ENCODE results near the gene EIF4E1B.
A peak's percentile ranks its signal among the peaks of the same experiment; 100 is the strongest.

Gene EIF4E1B

GRCh38 chr5:176651472-176651980 is 21.1 kb downstream of the EIF4E1B start:
- Histone ChIP-seq H3K27me3 (ENCODE audit: low read depth) (no peaks in the 10 kb centered on the region), H3K4me3 (no peak overlapping the region), H3K9me3 (no peaks in the 10 kb centered on the region), H3K36me3 (replicated peaks) (no peaks in the 10 kb centered on the region), H3K4me1 (peaks cover 6% of the 10 kb centered on the region)
- in situ Hi-C loops (cut with MboI; ENCODE audit: low sequenced_read_pairs): no loop called here
- no peak for DNase-seq (ENCODE audit: low spot score in 2 of 2)

DNA sequence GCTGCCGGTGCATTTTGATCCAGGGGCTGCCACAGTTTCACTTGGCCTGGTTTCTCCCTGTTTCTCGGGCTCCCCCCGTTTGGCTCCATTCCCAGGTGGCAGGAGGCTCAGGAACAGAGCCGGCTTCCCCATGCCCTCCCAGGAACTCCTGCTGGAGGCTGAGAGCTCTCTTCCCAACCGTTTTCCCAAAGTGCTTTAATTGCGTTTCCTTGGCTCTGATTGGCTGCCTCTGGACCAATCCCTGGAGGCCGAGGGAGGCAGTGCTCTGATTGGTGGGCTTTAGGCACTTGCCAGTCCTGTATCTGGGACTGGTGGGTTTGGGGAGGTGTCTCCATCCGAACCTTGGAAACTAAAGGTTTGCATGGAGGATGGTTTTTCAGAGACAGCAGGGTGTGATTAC is 21.7 kb downstream of the EIF4E1B start:
- in situ Hi-C loops (cut with MboI; ENCODE audit: low sequenced_read_pairs): no loop called here
- H3K27me3 ChIP-seq (ENCODE audit: low read depth): no peaks in the 10 kb centered on the region
- H3K4me1 ChIP-seq: peaks cover 3% of the 10 kb centered on the region
- H3K9me3 ChIP-seq: no peaks in the 10 kb centered on the region
- H3K36me3 ChIP-seq (replicated peaks): no peaks in the 10 kb centered on the region
- no peak overlapping the region for H3K4me3 ChIP-seq
- peak in 1 of 2 experiments; percentile 48 for DNase-seq (ENCODE audit: low spot score in 2 of 2)

DNA sequence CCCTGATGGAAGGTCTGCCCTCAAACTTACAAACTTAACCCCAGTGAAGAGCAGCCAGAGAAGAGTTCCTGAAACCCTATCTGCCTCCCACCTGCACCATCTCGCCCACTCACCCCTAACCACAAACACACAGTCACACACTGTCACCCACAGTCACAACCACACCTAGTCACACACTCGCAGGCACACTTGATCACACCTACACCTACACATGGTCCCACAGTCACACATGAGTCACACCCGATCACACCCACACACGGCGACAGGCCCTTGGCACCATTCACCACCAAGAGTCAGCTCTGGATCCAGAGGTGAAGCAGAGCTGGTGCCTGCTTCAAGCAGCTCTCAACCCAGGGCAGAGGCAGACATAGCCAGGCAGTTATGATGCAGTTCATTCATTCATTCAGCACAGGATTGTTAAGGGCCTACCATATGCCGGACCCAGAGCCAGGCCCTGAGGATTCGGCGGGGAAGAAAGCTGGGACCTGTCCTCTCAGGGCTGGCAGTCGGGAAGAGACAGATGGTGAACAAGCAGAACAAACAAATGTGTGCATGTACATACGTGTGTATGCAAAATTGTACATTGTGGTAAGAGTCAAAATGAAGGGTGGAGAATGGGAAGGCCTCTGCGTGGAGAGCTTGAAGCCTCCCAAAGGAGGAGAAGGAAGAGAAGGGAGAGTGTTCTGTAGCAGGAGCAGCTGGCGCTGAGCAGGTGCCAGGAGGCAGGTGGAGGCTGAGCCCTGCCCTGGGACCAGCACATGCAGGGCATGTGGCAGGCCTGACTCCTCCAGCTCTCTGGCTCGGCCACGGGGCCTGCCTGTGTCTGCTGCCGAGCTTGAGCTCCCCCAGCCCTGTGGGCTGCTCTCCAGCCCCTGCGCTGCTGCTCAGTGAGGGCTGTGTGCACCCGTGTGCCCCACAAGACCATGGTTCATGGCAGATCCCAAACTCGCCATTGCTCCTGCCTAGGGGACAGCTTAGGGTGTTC is 23.2 kb downstream of the EIF4E1B start:
- Histone ChIP-seq H3K4me3 (no peak overlapping the region), H3K9me3 (no peaks in the 10 kb centered on the region), H3K4me1 (no peaks in the 10 kb centered on the region; the same call in 1 of the 2 replicates), H3K36me3 (replicated peaks) (no peaks in the 10 kb centered on the region), H3K27me3 (ENCODE audit: low read depth) (no peaks in the 10 kb centered on the region)
- in situ Hi-C loops (cut with MboI; ENCODE audit: low sequenced_read_pairs): no loop called here
- DNase-seq (ENCODE audit: low spot score in 2 of 2): no peak

DNA sequence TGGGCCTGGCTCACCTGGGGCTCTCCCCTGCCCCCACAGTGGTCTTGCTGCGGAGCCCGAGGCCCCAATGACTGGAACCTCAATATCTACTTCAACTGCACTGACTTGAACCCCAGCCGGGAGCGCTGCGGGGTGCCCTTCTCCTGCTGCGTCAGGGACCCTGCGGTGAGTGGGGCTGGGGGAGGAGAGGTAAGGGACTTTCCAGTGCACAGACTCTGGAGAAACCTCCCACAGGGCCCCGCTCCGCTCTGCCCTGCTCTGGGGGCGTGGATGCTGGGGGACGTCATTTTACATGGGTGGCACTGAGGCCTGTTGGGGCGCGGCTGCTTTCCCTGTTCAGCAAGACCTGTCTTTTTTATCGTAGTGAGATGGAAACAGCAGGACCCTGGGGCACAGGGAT is 24.4 kb downstream of the EIF4E1B start:
- Histone ChIP-seq H3K36me3 (replicated peaks) (no peaks in the 10 kb centered on the region), H3K9me3 (no peaks in the 10 kb centered on the region), H3K4me3 (no peak overlapping the region), H3K4me1 (no peaks in the 10 kb centered on the region), H3K27me3 (ENCODE audit: low read depth) (no peaks in the 10 kb centered on the region)
- DNase-seq (ENCODE audit: low spot score in 2 of 2): no peak
- in situ Hi-C loops (cut with MboI; ENCODE audit: low sequenced_read_pairs): no loop called here

- DNase-seq (ENCODE audit: low spot score in 2 of 2): no peak
- in situ Hi-C loops (cut with MboI; ENCODE audit: low sequenced_read_pairs): no loop called here
- Histone ChIP-seq H3K27me3 (ENCODE audit: low read depth) (no peaks in the 10 kb centered on the region), H3K4me1 (no peaks in the 10 kb centered on the region), H3K36me3 (replicated peaks) (no peaks in the 10 kb centered on the region), H3K4me3 (no peak overlapping the region), H3K9me3 (no peaks in the 10 kb centered on the region)
Measured at GRCh38 chr5:176656467-176656990, 26.1 kb downstream of the EIF4E1B start.

- Histone ChIP-seq H3K4me1 (no peaks in the 10 kb centered on the region), H3K9me3 (no peaks in the 10 kb centered on the region), H3K4me3 (no peak overlapping the region), H3K36me3 (replicated peaks) (no peaks in the 10 kb centered on the region), H3K27me3 (ENCODE audit: low read depth) (no peaks in the 10 kb centered on the region)
- peak; percentile 45 to 75 for DNase-seq (ENCODE audit: low spot score in 2 of 2)
- in situ Hi-C loops (cut with MboI; ENCODE audit: low sequenced_read_pairs): no loop called here
Measured at GRCh38 chr5:176658007-176658599, 27.6 kb downstream of the EIF4E1B start.

- Histone ChIP-seq H3K4me1 (no peaks in the 10 kb centered on the region), H3K36me3 (replicated peaks) (no peaks in the 10 kb centered on the region), H3K4me3 (no peak overlapping the region), H3K9me3 (no peaks in the 10 kb centered on the region), H3K27me3 (ENCODE audit: low read depth) (no peaks in the 10 kb centered on the region)
- in situ Hi-C loops (cut with MboI; ENCODE audit: low sequenced_read_pairs): no loop called here
- DNase-seq (ENCODE audit: low spot score in 2 of 2): no peak
Measured at GRCh38 chr5:176658817-176659511, 28.5 kb downstream of the EIF4E1B start.

DNA sequence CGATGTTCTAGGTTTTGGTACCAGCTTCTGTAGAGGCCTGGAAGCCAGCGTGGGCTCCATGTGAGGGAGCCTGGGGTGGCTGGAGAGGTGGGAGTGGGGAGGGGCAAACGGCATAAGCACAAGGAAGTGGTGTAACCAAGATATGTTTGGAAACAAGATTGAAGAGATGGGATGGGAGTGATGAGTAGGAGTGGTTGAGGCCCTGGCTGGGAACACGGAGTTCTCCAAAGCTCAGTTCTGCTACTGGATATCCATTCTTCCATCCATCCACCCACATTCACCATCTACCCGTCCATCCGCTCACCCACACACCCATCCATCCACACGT is 29.0 kb downstream of the EIF4E1B start:
- DNase-seq (ENCODE audit: low spot score in 2 of 2): no peak
- H3K36me3 ChIP-seq (replicated peaks): no peaks in the 10 kb centered on the region
- H3K4me1 ChIP-seq: no peaks in the 10 kb centered on the region
- in situ Hi-C loops (cut with MboI; ENCODE audit: low sequenced_read_pairs): no loop called here
- H3K9me3 ChIP-seq: no peaks in the 10 kb centered on the region
- no peaks in the 10 kb centered on the region for H3K27me3 ChIP-seq (ENCODE audit: low read depth)
- no peak overlapping the region for H3K4me3 ChIP-seq

GRCh38 chr5:176659860-176660461 is 29.5 kb downstream of the EIF4E1B start:
- no peaks in the 10 kb centered on the region for H3K4me1 ChIP-seq
- no peaks in the 10 kb centered on the region for H3K9me3 ChIP-seq
- no peaks in the 10 kb centered on the region for H3K36me3 ChIP-seq (replicated peaks)
- in situ Hi-C loops (cut with MboI; ENCODE audit: low sequenced_read_pairs): loop anchor here (5.0 kb wide), 2 partner anchors 297 to 452 kb away; no protein-coding TSS in a partner anchor
- no peaks in the 10 kb centered on the region for H3K27me3 ChIP-seq (ENCODE audit: low read depth)
- no peak overlapping the region for H3K4me3 ChIP-seq
- no peak for DNase-seq (ENCODE audit: low spot score in 2 of 2)

GRCh38 chr5:176660530-176660859 is 30.0 kb downstream of the EIF4E1B start:
- in situ Hi-C loops (cut with MboI; ENCODE audit: low sequenced_read_pairs): loop anchor here (5.0 kb wide), 2 partner anchors 297 to 452 kb away; no protein-coding TSS in a partner anchor
- H3K4me3 ChIP-seq: no peak overlapping the region
- no peaks in the 10 kb centered on the region for H3K36me3 ChIP-seq (replicated peaks)
- no peaks in the 10 kb centered on the region for H3K9me3 ChIP-seq
- no peak for DNase-seq (ENCODE audit: low spot score in 2 of 2)
- H3K27me3 ChIP-seq (ENCODE audit: low read depth): no peaks in the 10 kb centered on the region
- no peaks in the 10 kb centered on the region for H3K4me1 ChIP-seq

DNA sequence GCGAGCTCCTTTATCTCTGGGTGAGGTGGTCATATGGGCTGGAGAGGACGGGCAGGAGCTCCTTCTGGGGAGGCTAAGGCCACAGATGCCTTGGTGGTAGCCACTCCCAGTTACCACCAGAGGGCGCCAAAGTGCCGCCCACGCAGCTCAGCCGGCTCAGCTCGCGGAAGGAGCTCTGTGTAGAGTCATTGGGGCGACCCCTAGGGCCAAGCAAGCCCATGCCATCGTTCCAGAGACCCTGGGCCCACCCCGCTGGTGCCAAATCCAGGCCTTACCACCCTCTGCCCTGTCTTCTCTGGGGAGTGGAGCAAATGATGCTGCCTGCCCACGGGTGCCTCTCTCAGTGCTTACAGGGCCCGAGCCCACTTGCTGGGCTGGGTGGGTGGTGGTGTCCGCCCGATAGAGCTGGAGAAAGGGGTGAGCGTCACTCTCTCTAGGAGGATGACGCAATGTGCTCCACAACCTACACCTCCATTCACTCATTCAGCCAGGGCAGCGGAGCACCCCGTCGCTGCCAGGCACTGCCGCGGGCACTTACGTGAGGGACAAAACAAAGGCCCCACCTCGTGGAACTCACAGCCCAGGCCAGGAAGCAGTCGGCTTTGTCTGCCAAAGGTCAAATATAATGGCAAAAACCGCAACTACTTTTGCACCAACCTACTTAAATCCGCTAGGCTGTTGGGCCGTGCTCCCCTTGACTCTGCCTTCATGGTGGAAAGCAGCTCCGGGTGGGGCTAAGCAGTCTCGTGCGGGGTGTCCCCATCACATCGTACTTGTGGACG is 30.6 kb downstream of the EIF4E1B start:
- no peaks in the 10 kb centered on the region for H3K36me3 ChIP-seq (replicated peaks)
- no peaks in the 10 kb centered on the region for H3K4me1 ChIP-seq
- in situ Hi-C loops (cut with MboI; ENCODE audit: low sequenced_read_pairs): loop anchor here (5.0 kb wide), 2 partner anchors 296 to 451 kb away; no protein-coding TSS in a partner anchor
- no peaks in the 10 kb centered on the region for H3K27me3 ChIP-seq (ENCODE audit: low read depth)
- DNase-seq (ENCODE audit: low spot score in 2 of 2): peak; percentile 65 to 86
- H3K4me3 ChIP-seq: no peak overlapping the region
- H3K9me3 ChIP-seq: no peaks in the 10 kb centered on the region

DNA sequence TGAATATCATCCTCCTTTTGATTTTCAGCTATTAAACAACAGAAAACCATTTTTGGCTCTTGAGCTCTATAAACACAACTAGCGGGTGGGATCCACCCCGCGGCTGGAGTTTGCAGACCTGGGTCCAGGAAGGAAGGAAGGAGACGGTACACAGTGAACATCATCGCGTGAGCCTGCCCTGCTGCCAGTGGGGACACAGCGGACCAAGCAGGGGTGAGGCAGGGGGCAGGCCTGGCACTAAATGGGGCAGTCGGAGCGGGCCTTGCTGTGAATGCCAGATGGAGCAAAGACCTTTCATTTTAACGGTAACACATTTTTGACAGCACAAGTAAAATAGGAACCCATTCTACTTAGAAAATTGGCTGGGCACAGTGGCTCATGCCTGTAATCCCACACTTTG is 31.2 kb downstream of the EIF4E1B start:
- Histone ChIP-seq H3K4me3 (no peak overlapping the region), H3K9me3 (no peaks in the 10 kb centered on the region), H3K27me3 (ENCODE audit: low read depth) (no peaks in the 10 kb centered on the region), H3K4me1 (no peaks in the 10 kb centered on the region), H3K36me3 (replicated peaks) (no peaks in the 10 kb centered on the region)
- no peak for DNase-seq (ENCODE audit: low spot score in 2 of 2)
- in situ Hi-C loops (cut with MboI; ENCODE audit: low sequenced_read_pairs): loop anchor here (5.0 kb wide), 2 partner anchors 296 to 451 kb away; no protein-coding TSS in a partner anchor
